Memory B cell (primary cell): ENCODE measurements around the gene PROS1.
"Not testable (repeated sequence)": the region's sequence is repeated elsewhere in the genome, so short reads cannot be mapped to it uniquely, and the experiment has no call there.

Experiments
- ATAC-seq: fragments of 150-1000 bp; cut with Tn5 transposase; 2 replicates; pipeline ENCODE4 v1.10.0; 2021; ENCODE audit warnings: low read depth, mild to moderate bottlenecking, moderate library complexity
- DNase-seq, 2 donors: peaks; one replicate each; pipeline ENCODE4 v3.0.0; 2022; ENCODE audit warnings: low spot score in 2 of 2
- H3K27ac Mint-ChIP-seq: one replicate; pipeline ENCODE4 v1.8.0; 2022; ENCODE audit warnings: mild to moderate bottlenecking, moderate library complexity, mixed read lengths
- H3K27me3 Mint-ChIP-seq: one replicate; pipeline ENCODE4 v1.8.0; 2022; ENCODE audit warnings: mixed read lengths
- H3K36me3 Mint-ChIP-seq: one replicate; pipeline ENCODE4 v1.8.0; 2022; ENCODE audit warnings: mild to moderate bottlenecking, mixed read lengths
- H3K4me1 Mint-ChIP-seq: one replicate; pipeline ENCODE4 v1.8.0; 2022; ENCODE audit warnings: mixed read lengths
- H3K4me3 Mint-ChIP-seq: one replicate; pipeline ENCODE4 v1.8.0; 2022; ENCODE audit warnings: mild to moderate bottlenecking, moderate library complexity, mixed read lengths
- H3K9me3 Mint-ChIP-seq: one replicate; pipeline ENCODE4 v1.8.0; 2022; ENCODE audit warnings: mixed read lengths

Gene PROS1

GRCh38 chr3:93878250-93879017 is 95.3 kb downstream of the PROS1 start:
- not testable (repeated sequence) for H3K4me1 Mint-ChIP-seq, ATAC-seq, H3K27ac Mint-ChIP-seq, H3K4me3 Mint-ChIP-seq, H3K36me3 Mint-ChIP-seq, H3K9me3 Mint-ChIP-seq, DNase-seq, H3K27me3 Mint-ChIP-seq

GRCh38 chr3:93877427-93877826 is 96.3 kb downstream of the PROS1 start:
- ATAC-seq = not testable (repeated sequence)

GRCh38 chr3:93873412-93873811 is 100.3 kb downstream of the PROS1 start:
- H3K4me1 Mint-ChIP-seq, H3K27ac Mint-ChIP-seq, H3K27me3 Mint-ChIP-seq, H3K9me3 Mint-ChIP-seq, H3K4me3 Mint-ChIP-seq, DNase-seq, H3K36me3 Mint-ChIP-seq, ATAC-seq: not testable (repeated sequence)

More at GRCh38 chr3:93877427-93877826, 96.3 kb downstream of the PROS1 start:
- DNase-seq, H3K4me1 Mint-ChIP-seq, H3K4me3 Mint-ChIP-seq, H3K9me3 Mint-ChIP-seq, H3K27ac Mint-ChIP-seq, H3K36me3 Mint-ChIP-seq, H3K27me3 Mint-ChIP-seq: not testable (repeated sequence)

- DNase-seq (no peak), ATAC-seq (no peak)
- no peaks in the 10 kb centered on the region for H3K4me1 Mint-ChIP-seq
- no peaks in the 10 kb centered on the region for H3K36me3 Mint-ChIP-seq
- no peak overlapping the region for H3K4me3 Mint-ChIP-seq
- H3K27me3 Mint-ChIP-seq = no peaks in the 10 kb centered on the region
- H3K9me3 Mint-ChIP-seq = peaks cover 3% of the 10 kb centered on the region
- no peak overlapping the region for H3K27ac Mint-ChIP-seq
Measured at GRCh38 chr3:93867425-93867824, 106.3 kb downstream of the PROS1 start.

- no peak for ATAC-seq
- Mint-ChIP-seq H3K27ac (no peak overlapping the region), H3K27me3 (no peaks in the 10 kb centered on the region), H3K4me1 (no peaks in the 10 kb centered on the region), H3K4me3 (no peak overlapping the region), H3K9me3 (no peaks in the 10 kb centered on the region), H3K36me3 (no peaks in the 10 kb centered on the region)
- no peak for DNase-seq
Measured at GRCh38 chr3:93861017-93861416, 112.7 kb downstream of the PROS1 start.

GRCh38 chr3:93855401-93855800 is 118.3 kb downstream of the PROS1 start:
- Mint-ChIP-seq H3K27me3 (no peaks in the 10 kb centered on the region), H3K27ac (no peak overlapping the region), H3K4me1 (no peaks in the 10 kb centered on the region), H3K36me3 (no peaks in the 10 kb centered on the region), H3K4me3 (no peak overlapping the region), H3K9me3 (peaks cover 4% of the 10 kb centered on the region)
- DNase-seq = no peak
- no peak for ATAC-seq

GRCh38 chr3:93852228-93852627 is 121.5 kb downstream of the PROS1 start:
- not testable (repeated sequence) for DNase-seq, H3K27ac Mint-ChIP-seq, H3K4me3 Mint-ChIP-seq, H3K9me3 Mint-ChIP-seq, H3K36me3 Mint-ChIP-seq, H3K4me1 Mint-ChIP-seq, ATAC-seq, H3K27me3 Mint-ChIP-seq

- ATAC-seq (no peak), DNase-seq (no peak)
- no peaks in the 10 kb centered on the region for H3K4me1 Mint-ChIP-seq
- no peak overlapping the region for H3K27ac Mint-ChIP-seq
- H3K27me3 Mint-ChIP-seq = no peaks in the 10 kb centered on the region
- H3K4me3 Mint-ChIP-seq = no peak overlapping the region
- peaks cover 2% of the 10 kb centered on the region for H3K9me3 Mint-ChIP-seq
- H3K36me3 Mint-ChIP-seq = no peaks in the 10 kb centered on the region
Measured at GRCh38 chr3:93843981-93844380, 129.7 kb downstream of the PROS1 start.

- not testable (repeated sequence) for H3K36me3 Mint-ChIP-seq, H3K27ac Mint-ChIP-seq, H3K4me1 Mint-ChIP-seq, H3K9me3 Mint-ChIP-seq, H3K27me3 Mint-ChIP-seq, ATAC-seq, H3K4me3 Mint-ChIP-seq, DNase-seq
Measured at GRCh38 chr3:93839193-93839592, 134.5 kb downstream of the PROS1 start.
